ENCODE measurements around the gene PPM1H.

The PPM1H gene

GRCh38 chr12:62873116-62873825, 61.7 kb downstream of the PPM1H start:
- no peak overlapping the region for H3K4me3 ChIP-seq (ENCODE audit: low read length)
- no peak for DNase-seq (ENCODE audit: low read depth)
- TF ChIP-seq CTCF (conservative IDR thresholded peaks at IDR 0.05; ENCODE audit: low read depth, low read length): no peak

DNA sequence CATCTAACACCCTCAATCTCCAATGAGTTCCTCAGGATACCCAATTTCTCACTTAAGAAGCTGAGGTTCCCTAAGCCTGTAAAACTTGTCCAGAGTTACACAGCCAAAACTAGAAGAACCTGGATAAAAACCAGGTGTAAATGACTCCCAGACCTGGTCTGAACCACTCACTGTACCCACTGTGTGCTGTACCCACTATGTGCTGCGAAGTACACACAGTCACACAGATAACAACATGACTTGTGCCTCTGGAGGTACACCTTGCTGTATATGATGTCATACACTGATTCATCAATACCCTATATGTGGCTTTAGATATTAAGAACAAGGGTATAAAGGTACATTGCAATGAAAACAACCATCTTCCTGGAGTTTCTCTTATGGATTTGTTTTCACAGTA, 66.1 kb downstream of the PPM1H start:
- TF ChIP-seq CTCF (conservative IDR thresholded peaks at IDR 0.05; ENCODE audit: low read depth, low read length): no peak
- H3K4me3 ChIP-seq (ENCODE audit: low read length): no peak overlapping the region
- DNase-seq (ENCODE audit: low read depth): no peak

DNA sequence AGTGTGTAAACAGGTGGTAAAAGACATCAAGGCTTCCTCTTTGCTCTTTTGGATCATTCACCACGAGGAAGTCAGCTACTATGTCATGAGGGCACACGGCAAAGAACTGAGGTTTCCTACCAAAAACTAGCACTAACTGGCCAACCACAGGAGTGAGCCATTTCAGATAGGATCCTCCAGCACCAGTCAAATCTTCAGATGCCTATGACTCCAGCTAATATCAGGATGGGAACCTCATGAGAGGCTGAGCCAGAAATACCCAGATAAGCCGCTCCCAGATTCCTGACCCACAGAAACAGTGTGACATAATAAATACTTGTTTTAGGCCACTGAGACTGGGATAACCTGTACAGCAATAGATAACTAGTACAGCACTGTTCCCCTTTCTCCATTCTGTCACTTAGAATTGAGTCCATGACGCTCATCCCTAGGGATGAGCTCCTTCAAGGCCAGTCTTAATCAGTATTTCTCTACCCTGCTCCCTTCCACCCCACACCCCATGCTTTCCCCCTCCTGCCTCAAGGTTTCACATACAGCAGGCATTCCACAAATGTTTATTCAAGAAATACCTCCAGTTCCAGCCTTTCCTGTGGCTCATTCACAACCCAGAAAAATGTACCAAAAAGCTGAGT, 68.4 kb downstream of the PPM1H start:
- no peak for DNase-seq (ENCODE audit: low read depth)
- no peak for TF ChIP-seq CTCF (conservative IDR thresholded peaks at IDR 0.05; ENCODE audit: low read depth, low read length)
- no peak overlapping the region for H3K4me3 ChIP-seq (ENCODE audit: low read length)

- TF ChIP-seq CTCF (conservative IDR thresholded peaks at IDR 0.05; ENCODE audit: low read depth, low read length): no peak
- H3K4me3 ChIP-seq (ENCODE audit: low read length): no peak overlapping the region
- no peak for DNase-seq (ENCODE audit: low read depth)
Measured at GRCh38 chr12:62865937-62866336, 69.0 kb downstream of the PPM1H start.

DNA sequence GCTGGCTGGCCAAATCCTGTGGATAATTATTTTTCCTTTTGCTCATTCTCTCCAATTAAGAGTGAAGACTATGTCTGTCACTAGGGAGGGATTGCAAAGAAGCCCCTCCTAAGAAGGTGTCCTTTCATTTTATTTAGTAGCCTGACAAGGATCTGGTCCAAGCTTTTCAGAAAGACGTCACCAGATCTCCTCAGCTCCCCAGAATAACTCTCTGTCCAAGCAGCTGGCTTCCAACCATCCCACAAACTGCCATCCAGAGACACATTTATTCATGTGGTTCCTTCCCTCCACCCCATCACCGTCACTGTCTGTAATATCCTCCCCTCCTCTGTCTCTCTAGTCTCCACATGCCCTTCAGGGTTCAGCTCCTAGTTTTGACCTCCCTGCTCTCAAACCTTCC, 69.9 kb downstream of the PPM1H start:
- no peak for DNase-seq (ENCODE audit: low read depth)
- TF ChIP-seq CTCF (conservative IDR thresholded peaks at IDR 0.05; ENCODE audit: low read depth, low read length): no peak

DNA sequence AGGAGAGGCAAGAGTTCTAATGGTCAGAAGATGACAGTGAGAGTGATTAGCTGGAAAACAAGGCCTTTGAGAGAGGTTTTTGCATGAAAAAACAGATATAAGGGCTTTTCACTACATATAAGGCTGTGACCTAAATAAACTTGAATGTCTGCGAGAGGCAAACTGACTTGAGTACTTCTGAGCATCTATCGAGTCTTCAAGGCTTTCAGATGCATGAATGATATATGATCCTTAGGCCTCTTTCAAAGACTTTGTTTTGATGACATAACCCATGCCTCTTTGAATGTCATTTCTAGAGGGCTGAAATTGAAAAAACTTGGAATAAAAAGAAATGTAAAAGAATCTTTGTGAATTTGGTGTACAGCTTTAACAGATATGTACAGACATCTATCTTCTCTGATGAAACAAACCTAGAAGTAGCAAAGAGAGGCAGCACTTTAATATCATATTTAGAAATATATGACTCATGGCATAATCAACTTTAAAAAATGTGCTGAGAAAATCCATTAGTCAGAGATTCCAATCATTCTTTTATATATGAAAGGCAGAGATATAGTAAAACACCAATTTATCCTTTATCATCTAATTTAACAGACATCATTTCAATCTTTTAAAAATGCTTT, 72.6 kb downstream of the PPM1H start:
- TF ChIP-seq CTCF (conservative IDR thresholded peaks at IDR 0.05; ENCODE audit: low read depth, low read length): no peak
- no peak for DNase-seq (ENCODE audit: low read depth)
- no peak overlapping the region for H3K4me3 ChIP-seq (ENCODE audit: low read length)

More for the DNA sequence above, 69.9 kb downstream of the PPM1H start:
- no peak overlapping the region for H3K4me3 ChIP-seq (ENCODE audit: low read length)

Data from retinal pigment epithelial cell (primary cell).